HG03432 (cell line): ENCODE data around the gene PPARA.

Experiments used
- ATAC-seq: cut with Tn5 transposase; IDR thresholded peaks from one replicate; pipeline ENCODE4 v1.9.1; 2021; ENCODE audit warnings: mild to moderate bottlenecking, moderate library complexity; ENCODE audit not compliant: unreplicated experiment

PPARA gene

GRCh38 chr22:46290121-46290842 lies 140.0 kb downstream of the PPARA start:
- ATAC-seq, result no peak

- ATAC-seq, result no peak
Observed at GRCh38 chr22:46290843-46291785, 140.8 kb downstream of the PPARA start.

- ATAC-seq, result no peak
Observed at GRCh38 chr22:46292173-46292572, 141.8 kb downstream of the PPARA start.

GRCh38 chr22:46292732-46293131 lies 142.4 kb downstream of the PPARA start:
- no peak for ATAC-seq
